SKM-1 treated with dmso at 0.1 percent for 144 hours (cell line): ENCODE data around the gene SFI1.
"Not testable (repeated sequence)": the region's sequence is repeated elsewhere in the genome, so short reads cannot be mapped to it uniquely, and the experiment has no call there.

ENCODE experiments used
- DNase-seq: peaks from one replicate; lab custom pipeline; 2025; ENCODE audit not compliant: unreplicated experiment; lab: John Stamatoyannopoulos, UW

Gene SFI1

DNA sequence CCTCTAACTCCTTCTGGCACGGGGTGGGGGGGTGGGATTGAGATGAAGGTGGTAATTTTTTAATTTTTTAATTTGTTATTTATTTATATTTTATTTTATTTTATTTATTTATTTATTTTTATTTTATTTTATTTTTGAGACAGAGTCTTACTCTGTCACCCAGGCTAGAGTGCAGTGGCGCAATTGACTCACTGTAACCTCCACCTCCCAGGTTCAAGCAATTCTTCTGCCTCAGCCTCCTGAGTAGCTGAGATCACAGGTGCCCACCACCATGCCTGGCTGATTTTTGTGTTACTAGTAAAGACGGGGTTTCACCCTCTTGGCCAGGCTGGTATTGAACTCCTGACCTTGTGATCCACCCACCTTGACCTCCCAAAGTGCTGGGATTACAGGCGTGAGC, 43.8 kb downstream of the SFI1 start:
- DNase-seq, result not testable (repeated sequence)

DNA sequence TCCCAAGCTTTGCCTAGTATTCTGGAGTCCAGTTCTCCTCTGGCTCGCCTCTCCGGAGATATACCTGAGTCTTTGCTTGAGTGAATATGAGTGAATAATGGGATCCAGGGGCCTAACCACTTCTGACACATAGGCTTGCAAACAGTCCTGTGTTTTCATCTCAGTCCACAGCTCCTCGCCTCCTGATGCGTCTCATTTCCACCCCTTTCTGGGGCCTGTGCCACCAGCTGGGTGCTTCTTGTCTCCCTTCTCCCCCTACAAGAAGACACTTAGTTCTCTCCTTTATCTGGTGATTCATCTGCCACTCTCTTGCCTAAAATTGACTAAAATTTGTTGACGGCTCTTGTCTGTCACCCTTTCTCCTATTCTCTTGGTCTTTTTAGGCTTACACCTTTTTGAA, 44.6 kb downstream of the SFI1 start:
- DNase-seq, result no peak

DNA sequence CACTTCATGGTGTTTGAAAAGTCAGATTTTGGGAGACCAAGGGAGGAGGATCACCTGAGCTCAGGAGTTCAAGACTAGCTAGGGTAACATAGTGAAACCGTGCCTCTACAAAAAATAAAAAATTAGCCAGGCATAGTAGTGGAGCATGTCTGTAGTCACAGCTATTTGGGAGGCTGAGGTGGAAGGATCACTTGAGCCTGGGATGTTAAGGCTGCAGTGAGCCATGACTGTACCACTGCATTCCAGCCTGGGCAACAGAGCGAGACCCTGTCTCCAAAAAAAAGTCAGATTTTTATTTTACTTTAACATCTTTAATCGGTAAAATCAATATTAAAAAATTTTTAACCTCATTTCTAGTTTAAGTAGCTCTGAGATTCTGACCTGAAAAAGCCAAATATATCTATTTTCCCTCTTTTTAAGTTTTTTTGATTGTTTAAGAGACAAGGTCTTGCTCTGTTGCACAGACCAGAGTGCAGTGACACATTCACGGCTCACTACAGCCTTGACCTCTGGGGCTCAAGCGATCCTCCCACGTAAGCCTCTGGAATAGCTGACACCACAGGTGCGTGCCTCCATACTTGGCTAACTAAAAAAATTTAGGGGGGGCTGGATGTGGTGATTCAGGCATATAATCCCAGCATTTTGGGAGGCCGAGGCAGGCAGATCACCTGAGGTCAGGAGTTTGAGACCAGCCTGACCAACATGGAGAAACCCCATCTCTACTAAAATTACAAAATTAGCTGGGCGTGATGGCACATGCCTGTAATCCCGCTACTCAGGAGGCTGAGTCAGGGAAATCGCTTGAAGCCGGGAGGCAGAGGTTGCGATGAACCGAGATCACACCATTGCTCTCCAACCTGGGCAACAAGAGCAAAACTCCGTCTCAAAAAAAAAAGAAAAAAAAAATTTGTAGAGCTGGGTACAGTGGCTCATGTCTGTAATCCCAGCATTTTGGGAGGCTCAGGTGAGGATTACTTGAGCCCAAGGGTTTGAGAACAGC, 48.4 kb downstream of the SFI1 start:
- DNase-seq, result no peak

DNA sequence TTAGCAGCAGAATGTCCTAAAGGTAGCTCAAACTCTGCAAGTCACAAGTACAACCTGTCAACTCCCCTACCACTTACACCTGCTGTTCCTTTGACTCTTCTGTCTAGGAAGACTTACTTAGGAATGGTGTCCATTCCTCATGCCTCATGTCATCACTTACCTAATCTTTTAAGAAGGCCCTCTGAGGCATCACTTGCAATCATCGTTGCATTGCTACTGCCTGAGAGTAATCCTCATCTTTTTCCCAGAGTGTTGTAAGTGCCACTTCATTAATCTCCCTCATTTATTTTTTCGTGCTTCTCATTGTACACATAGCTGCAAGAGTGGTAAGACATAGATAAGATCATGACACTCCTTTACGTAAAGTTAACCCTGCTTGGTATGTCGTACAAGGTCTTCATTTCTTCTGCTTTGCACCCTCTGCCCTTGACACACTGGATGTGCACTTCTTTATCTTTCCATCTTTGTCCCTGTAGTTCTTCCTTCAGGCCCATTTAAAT, 54.6 kb downstream of the SFI1 start:
- no peak for DNase-seq

DNA sequence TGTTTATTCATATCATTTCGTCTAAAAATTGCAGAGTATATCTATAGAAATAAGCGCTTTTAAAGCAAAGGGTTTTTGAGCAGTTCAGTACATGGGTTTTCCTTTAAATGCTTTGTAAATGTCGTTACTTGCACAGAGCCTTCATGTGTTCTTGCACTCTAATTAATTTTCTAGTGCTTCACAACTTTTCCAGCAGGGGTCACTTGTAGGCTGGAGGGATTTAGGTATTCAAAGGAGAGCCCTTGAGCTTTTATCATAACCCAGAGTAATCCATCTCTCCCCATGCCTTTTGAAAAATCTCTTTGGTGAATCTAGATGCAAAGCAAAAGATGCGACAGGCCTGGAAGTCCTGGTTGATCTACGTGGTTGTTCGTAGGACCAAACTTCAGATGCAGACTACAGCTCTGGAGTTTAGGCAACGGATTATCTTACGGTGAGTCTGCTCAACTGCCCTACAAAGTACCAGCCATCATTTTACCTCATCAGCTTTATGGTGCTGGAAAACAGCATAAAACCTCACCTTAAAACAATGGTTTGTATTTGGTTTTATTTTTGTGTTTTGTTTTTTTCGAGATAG, 60.4 kb downstream of the SFI1 start:
- no peak for DNase-seq

DNA sequence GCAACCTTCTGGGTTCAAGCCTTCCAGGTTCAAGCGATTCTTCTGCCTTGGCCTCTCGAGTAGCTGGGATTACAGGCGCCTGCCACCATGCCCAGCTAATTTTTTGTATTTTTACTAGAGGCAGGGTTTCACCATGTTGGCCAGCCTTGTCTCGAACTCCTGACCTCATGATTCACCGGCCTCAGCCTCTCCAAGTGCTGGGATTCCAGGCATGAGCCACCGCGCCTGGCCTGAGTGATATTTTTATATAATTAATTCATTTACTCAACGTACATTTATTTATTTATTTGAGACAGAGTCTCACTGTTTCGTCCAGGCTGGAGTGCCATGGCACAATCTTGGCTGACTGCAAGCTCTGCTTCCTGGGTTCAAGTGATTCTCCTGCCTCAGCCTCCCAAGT, 62.2 kb downstream of the SFI1 start:
- DNase-seq, result not testable (repeated sequence)

DNA sequence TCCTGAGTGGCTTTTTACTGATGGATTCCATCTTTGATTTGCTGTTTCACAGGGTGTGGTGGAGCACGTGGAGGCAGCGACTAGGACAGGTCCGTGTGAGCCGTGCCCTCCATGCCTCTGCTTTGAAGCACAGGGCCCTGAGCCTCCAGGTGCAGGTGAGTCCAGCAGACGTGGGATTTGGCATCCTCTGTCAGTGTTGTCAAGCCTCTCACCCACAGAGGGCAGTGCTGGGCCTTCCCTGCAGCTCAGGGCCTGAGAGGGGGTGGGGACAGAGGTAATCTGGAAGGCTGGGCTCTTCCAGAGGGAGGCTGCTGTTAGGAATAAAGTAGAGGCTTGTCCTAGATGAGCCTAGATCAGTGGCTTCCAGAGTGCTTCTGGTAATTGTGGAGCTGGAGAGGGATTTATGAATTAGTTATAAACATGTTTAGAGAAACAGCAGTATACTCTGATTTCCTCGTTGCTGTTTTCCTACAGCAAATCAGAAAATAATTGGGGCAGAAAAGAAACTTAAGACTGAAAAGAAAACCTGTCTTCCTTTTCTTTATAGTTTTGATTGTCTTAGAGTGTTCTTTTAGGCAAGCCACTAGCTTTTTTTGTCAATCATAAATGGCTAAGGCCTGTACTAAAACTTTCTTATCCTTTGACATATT, 65.0 kb downstream of the SFI1 start:
- peak; percentile 24 for DNase-seq

DNA sequence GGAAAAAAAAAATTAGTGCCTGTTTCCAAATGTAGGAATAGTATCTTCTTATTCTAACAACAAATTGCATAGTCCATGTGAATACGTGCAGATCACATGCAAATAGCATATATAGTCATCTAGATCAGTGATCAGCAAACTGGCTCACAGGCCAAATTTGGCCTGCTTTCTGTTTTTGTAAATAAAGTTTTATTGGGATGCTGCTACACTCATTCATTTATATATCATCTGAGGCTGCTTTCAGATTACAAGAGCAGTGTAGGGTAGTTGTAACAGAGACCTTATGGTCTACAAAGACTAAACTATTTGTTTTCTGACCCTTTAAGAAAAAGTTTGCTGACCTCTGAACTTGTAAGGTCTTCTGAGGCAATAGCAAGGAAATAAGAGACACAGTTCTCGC, 65.6 kb downstream of the SFI1 start:
- no peak for DNase-seq

DNA sequence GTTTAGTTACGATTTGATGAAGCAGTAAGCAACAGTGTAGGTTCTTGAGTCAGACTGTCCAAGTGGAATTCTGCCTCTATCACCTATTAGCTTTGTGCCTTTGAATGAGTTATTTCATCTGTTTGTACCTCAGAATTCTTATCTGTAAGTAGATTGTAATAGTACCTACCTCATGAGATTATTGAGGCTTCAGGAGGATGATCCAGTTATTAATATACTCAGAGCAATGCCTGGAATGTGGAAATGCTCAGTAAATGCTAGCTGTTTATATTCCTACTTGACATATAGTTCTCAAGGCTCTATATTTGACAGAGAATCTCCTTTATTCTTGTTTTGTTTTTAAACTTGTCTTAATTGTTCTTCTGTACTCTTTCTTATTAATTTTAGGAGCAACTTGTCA, 70.1 kb downstream of the SFI1 start:
- DNase-seq, result no peak

DNA sequence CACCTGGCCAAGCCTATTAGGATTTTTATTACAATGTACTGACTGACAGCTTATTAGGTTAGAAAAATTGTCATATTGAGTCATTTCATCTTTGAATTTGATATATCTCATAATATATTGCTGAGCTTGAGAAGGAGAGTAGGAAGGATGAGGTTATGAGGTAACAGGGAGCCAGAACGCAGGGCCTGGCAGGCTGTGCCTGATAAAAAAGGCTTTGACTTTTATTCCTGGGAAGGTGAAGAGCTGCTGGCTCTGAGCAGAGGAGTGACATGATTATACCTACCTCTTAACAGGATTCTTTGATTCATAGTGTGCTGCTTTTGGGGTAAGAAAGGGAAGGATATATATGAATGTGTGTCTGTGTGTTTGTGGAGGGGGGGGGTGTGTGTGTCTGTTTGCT, 70.9 kb downstream of the SFI1 start:
- DNase-seq, result no peak

DNA sequence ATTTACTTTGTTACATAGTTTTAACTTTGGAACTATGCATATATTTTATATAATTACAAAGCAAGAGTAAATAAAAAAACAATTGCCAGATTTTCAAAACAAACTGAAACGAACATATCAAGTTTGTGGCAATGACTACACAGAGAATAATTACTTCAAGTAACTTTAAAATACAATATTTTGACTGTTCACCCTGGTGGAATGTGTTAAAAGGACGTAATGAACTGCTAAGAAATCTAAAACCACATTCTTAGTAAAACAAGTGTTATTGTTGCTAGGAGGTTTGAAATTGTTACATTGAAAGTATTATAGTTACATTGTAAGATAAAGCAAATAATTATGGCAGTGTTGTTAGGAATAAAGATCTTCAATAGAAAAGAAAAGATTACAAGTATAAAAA, 71.4 kb downstream of the SFI1 start:
- DNase-seq, result no peak

DNA sequence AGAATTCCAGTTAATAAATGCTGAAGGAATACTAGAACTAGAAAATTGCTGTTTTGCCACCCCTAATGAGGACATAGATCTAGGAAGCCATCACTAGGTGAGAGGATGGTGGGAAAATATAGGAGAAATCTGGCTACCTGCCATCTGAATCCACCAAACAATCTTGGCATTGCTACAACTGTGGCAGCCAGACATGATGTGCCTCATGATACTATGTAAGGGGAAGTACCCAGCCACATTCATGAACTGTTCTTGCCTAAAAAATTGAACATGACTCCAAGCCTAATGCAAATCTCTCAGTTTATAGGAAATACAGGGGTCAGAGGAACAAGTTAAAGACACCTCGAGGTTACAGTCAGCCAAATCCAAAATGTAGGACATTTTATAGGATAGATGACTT, 72.8 kb downstream of the SFI1 start:
- DNase-seq, result no peak

DNA sequence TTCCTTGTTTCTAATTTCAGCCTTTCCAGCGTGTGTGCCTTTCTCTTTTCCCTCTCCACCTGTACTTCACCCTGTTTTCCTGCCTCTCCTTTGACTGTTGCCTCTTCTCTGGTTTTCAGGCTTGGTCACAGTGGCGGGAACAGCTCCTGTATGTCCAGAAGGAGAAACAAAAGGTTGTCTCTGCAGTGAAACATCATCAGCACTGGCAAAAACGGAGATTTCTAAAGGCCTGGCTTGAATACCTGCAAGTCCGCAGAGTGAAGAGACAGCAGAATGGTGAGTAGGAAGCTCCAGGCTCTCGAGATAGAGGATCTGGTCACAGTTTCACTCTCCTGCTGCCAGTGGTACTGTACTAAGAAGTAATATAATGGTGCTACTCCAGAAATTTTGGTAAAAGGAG, 76.6 kb downstream of the SFI1 start:
- DNase-seq, result no peak

DNA sequence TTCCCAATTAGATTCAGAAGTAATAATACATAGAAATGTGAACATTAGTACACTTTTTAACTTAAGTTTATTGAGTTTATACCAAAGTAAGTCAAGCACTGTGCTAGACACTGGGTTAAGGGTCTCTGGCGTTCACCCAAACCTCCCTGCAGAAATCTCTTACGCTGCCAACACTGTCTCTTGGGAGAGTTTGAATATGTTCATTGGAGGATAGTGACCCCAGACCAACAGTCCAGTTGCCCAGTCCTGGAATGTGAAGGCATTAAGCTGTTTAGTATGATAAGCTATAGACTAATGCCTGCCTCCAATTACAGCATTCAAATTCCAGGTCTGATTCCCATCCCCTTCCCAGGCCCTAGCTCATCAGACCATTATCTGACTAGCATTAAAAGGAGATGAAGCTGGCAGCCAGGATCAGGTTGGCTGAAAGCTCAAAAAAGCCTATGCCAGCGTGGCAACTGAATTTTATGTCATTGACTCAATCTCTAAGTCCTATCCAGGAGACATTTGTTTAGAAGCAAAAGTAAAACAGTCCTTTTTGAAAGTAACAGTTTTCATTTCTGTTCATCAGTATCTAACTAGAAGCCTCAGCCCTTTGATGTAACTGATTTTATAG, 77.8 kb downstream of the SFI1 start:
- DNase-seq, result no peak

DNA sequence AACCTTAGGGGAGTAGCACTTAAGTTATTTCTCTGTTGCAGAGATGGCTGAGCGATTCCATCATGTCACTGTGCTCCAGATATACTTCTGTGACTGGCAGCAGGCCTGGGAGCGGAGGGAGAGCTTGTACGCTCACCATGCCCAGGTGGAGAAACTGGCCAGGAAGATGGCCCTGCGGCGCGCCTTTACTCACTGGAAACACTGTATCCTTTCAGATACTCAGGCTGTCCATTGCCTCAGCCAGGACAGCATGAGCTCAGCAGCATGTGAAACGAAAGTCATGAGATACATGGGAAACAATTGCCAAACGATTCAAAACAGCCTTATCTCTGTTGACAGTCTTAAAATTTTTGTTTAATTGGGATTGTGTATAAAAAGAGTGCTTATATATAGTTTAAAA, 78.9 kb downstream of the SFI1 start:
- no peak for DNase-seq

DNA sequence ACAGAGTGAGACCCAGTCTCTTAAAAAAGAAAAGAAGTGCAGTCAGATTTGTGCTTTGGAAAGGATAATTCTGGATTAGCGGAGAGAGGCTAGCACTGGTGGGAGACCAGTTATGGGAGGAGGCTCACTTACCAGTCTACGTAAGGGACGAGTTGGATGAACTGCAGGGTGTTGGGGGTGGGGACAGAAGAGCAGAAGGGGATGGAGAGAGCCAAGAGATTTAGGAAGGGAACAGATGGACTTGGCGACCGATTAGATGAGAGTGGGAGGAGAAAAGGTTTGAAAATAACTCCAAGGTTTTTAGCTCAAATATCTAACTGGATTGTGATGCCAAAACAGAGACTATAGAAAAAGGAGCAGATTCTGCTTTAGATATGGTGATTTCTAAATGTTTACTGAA, 81.4 kb downstream of the SFI1 start:
- DNase-seq, result no peak

DNA sequence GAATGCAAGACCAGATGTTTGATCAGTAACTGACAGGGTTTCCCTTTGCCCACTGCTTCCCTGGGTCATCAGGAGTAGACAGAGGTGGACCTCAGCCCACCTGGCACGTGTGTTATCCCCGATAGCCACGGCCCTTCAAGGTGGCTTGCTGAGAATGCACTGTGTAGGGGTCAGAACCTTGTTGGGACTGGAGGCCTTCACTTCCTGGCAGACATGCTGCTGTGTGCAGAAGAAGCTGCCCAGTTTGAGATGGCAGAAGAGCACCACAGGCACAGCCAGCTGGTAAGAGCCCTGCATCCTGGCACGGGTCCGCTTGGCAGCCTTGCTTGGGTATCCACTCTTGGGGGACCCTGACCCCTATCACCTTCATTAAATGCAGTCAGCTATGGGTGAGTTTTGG, 81.8 kb downstream of the SFI1 start:
- DNase-seq, result no peak

DNA sequence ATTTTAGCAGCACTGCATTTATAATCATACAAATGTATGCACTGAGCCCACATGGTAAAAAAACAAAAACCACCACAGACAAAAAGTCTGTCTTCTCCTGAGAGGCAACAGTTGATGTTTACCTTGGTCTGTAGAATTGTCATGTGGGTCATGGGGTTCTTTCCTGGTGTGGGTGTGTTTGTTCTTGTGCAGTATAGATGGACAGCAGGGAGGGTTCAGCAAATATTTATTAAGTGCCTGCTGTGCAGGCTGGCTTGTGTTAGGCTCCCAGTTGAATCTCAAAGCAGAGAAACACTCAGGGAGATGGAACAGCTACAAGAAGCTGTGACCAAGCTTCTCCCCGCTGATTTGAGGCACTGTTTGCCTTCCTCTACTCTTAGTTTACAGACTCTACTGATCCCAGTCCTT, 83.5 kb downstream of the SFI1 start:
- DNase-seq, result no peak

DNA sequence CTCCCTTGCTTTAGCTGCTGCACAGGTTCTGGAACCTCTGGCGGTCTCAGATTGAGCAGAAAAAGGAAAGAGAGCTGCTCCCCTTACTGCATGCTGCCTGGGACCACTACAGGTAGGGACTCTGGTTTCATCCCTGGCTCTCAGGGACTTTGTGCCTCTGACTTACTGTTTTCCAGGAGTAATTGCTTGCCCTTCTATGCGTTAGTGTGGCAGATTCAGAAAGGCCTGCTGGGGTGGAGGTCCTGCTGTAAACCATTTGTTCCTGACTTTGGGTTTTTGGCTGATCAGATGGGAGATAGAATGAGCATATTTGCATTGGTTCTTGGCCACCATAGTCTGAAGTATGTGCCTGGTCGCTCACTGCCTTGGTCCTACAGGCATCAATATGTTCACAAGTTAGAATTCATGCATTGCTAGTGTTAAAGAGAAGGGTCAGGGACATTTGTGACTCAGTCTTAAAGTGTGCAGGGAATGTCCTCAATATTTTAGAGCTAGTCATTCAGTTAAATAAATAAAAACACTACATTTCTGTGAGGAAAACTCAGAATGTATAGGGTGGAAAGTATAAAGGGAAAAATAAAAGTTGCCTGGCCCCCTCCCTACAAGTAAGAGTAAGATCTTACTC, 87.6 kb downstream of the SFI1 start:
- no peak for DNase-seq

DNA sequence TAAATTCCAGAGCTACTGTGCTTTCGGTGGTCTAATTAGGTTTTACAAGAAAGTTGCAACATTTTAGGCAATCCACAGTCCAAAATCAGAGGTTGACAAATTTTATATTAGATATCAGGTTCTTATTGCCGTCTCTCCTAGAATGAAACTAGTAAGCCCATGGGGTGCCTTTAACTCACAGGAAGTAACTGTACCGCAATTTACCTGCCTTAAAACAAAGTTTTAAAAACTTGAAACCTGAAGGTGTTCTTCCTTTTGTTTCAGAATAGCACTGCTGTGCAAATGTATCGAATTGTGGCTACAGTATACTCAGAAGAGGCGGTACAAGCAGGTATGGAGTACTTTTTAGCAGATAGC, 88.4 kb downstream of the SFI1 start:
- no peak for DNase-seq
